MM.1S (cell line): ENCODE measurements around the gene DTYMK.

Source experiments
- DNase-seq: peaks from one replicate; pipeline ENCODE4 v3.0.0-alpha.2; 2015
- H2AFZ ChIP-seq: fragments of 300-600 bp; sonication (generic); 2 replicates; pipeline ENCODE4 v1.6.0; 2016; ENCODE audit warnings: antibody characterized with exemption, low read length
- H3F3A ChIP-seq: fragments of 300-600 bp; sonication (generic); 2 replicates; pipeline ENCODE4 v1.6.1; 2016; ENCODE audit warnings: mild to moderate bottlenecking, antibody characterized with exemption, low read length, moderate library complexity, mixed read lengths; ENCODE audit not compliant: insufficient read depth
- H3K27ac ChIP-seq: fragments of 300-600 bp; sonication (generic); 2 replicates; pipeline ENCODE4 v1.5.1; 2016; ENCODE audit warnings: mild to moderate bottlenecking, low read length
- H3K27me3 ChIP-seq: fragments of 300-600 bp; sonication (generic); replicated peaks from 2 replicates; pipeline ENCODE4 v1.6.0; 2016; ENCODE audit warnings: low read length; ENCODE audit not compliant: insufficient read depth
- H3K36me3 ChIP-seq: fragments of 300-600 bp; sonication (generic); replicated peaks from 2 replicates; pipeline ENCODE4 v1.6.1; 2016; ENCODE audit warnings: mild to moderate bottlenecking, low read length, mixed read lengths; ENCODE audit not compliant: insufficient read depth
- H3K4me1 ChIP-seq: fragments of 300-600 bp; sonication (generic); 2 replicates; pipeline ENCODE4 v1.6.1; 2016; ENCODE audit warnings: low read length, mixed read lengths
- H3K4me2 ChIP-seq: fragments of 300-600 bp; sonication (generic); 2 replicates; pipeline ENCODE4 v1.6.0; 2016; ENCODE audit warnings: low read depth, low read length
- H3K4me3 ChIP-seq: fragments of 300-600 bp; sonication (generic); 2 replicates; pipeline ENCODE4 v1.5.1; 2016; ENCODE audit warnings: low read length, mixed read lengths
- H3K79me2 ChIP-seq: fragments of 300-600 bp; sonication (generic); 2 replicates; pipeline ENCODE4 v1.6.1; 2016; ENCODE audit warnings: mixed run types, low read length, mixed read lengths
- H3K9ac ChIP-seq: fragments of 300-600 bp; sonication (generic); 2 replicates; pipeline ENCODE4 v1.6.1; 2016; ENCODE audit warnings: low read length, mixed read lengths
- H3K9me2 ChIP-seq: fragments of 300-600 bp; sonication (generic); replicated peaks from 2 replicates; pipeline ENCODE4 v1.6.1; 2016; ENCODE audit warnings: mild to moderate bottlenecking, low read length, mixed read lengths; ENCODE audit not compliant: insufficient read depth
- H3K9me3 ChIP-seq: fragments of 300-600 bp; sonication (generic); replicated peaks from 2 replicates; pipeline ENCODE4 v1.6.1; 2016; ENCODE audit warnings: mild to moderate bottlenecking, low read length, mixed read lengths; ENCODE audit not compliant: insufficient read depth
- H4K20me1 ChIP-seq: fragments of 300-600 bp; sonication (generic); 2 replicates; pipeline ENCODE4 v1.6.1; 2016; ENCODE audit warnings: mild to moderate bottlenecking, low read length, moderate library complexity, mixed read lengths; ENCODE audit not compliant: insufficient read depth
- CTCF ChIP-seq: fragments of 300-600 bp; sonication (generic); IDR thresholded peaks from 2 replicates; pipeline ENCODE4 v1.5.1; 2016; ENCODE audit warnings: antibody characterized with exemption, low read length, mixed read lengths
- EZH2 ChIP-seq: fragments of 300-600 bp; sonication (generic); optimal IDR thresholded peaks from 2 replicates; pipeline ENCODE3; 2017; ENCODE audit warnings: low read depth, mild to moderate bottlenecking, antibody characterized with exemption, low read length, mixed read lengths
- EZH2phosphoT487 ChIP-seq: fragments of 300-600 bp; sonication (generic); IDR thresholded peaks from 2 replicates; pipeline ENCODE4 v1.6.1; 2018; ENCODE audit warnings: antibody characterized with exemption, low read length

Gene DTYMK

DNA sequence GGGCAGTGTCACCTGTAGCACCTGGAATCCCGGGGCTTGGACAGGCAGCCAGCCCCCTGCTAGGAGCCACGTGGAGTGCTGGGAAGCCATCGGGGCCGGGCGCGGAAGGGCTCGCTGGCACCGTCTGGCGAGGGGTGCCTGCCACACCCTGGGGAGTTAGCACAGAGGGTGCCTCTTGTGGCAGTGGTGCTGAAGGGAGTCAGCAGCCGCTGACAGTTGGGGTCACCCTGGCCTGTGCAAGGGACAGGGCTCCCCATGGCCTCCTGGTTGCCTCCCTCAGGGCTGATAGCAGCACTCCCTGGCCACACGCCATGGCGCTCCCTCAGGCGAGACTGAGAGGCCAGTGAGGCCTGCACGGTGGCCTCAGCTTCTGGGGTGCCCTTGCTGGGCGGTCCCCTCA, 33.9 kb upstream of the DTYMK start:
- H3K9ac ChIP-seq = no peak overlapping the region
- H3K9me2 ChIP-seq = no peaks in the 10 kb centered on the region
- H2AFZ ChIP-seq = no peak overlapping the region
- TF ChIP-seq EZH2 (no peak), EZH2phosphoT487 (no peak), CTCF (no peak)
- H3K36me3 ChIP-seq = no peaks in the 10 kb centered on the region
- H3K27ac ChIP-seq = no peak overlapping the region
- no peak for DNase-seq
- no peak overlapping the region for H3K4me2 ChIP-seq
- H3K27me3 ChIP-seq = no peaks in the 10 kb centered on the region
- H3K79me2 ChIP-seq = no peaks in the 10 kb centered on the region
- H3K4me3 ChIP-seq = no peak overlapping the region
- H3F3A ChIP-seq = no peaks in the 10 kb centered on the region
- no peaks in the 10 kb centered on the region for H3K9me3 ChIP-seq
- no peaks in the 10 kb centered on the region for H4K20me1 ChIP-seq
- no peaks in the 10 kb centered on the region for H3K4me1 ChIP-seq

DNA sequence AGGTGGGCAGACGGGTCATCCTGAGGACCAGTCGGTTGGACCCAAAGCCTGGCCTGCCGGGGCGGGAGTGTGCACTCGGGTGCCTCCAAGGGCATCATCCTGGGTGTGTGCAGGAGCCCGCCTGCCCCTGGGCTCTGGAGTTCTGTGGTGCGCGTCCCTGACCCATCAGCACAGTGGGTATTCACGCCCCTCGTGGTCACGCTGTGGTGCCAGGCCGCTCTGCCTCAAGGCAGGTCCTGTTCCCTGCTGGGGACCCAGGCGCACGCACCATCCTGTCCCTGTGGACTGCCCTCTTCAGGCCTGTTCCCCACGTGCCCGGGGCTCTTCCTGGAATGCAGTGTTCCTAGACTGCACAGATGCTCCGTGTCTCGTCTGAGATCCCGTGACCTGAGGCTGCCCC, 33.5 kb upstream of the DTYMK start:
- Histone ChIP-seq H3K9ac (no peak overlapping the region), H3F3A (no peaks in the 10 kb centered on the region), H3K36me3 (no peaks in the 10 kb centered on the region)

GRCh38 chr2:241719093-241719492, 32.5 kb upstream of the DTYMK start:
- no peak overlapping the region for H2AFZ ChIP-seq

More for the DNA sequence above, 33.5 kb upstream of the DTYMK start:
- Histone ChIP-seq H2AFZ (no peak overlapping the region), H3K79me2 (no peaks in the 10 kb centered on the region), H4K20me1 (no peaks in the 10 kb centered on the region), H3K4me3 (no peak overlapping the region), H3K9me3 (no peaks in the 10 kb centered on the region), H3K27me3 (no peaks in the 10 kb centered on the region), H3K9me2 (no peaks in the 10 kb centered on the region), H3K4me1 (no peaks in the 10 kb centered on the region), H3K27ac (no peak overlapping the region), H3K4me2 (no peak overlapping the region)
- TF ChIP-seq EZH2 = no peak
- DNase-seq = no peak

More at GRCh38 chr2:241719093-241719492, 32.5 kb upstream of the DTYMK start:
- Histone ChIP-seq H3K4me3 (no peak overlapping the region), H3K9me3 (no peaks in the 10 kb centered on the region), H3K79me2 (no peaks in the 10 kb centered on the region), H3K36me3 (no peaks in the 10 kb centered on the region), H3K27ac (no peak overlapping the region), H4K20me1 (no peaks in the 10 kb centered on the region), H3K9ac (no peak overlapping the region), H3F3A (no peaks in the 10 kb centered on the region), H3K4me2 (no peak overlapping the region), H3K4me1 (no peaks in the 10 kb centered on the region), H3K27me3 (no peaks in the 10 kb centered on the region), H3K9me2 (no peaks in the 10 kb centered on the region)
- DNase-seq = no peak
- TF ChIP-seq EZH2 = no peak
- TF ChIP-seq CTCF = no peak
- TF ChIP-seq EZH2phosphoT487 = no peak
